GM23338 (cell line): ENCODE data around the gene FHDC1. TPM values are rescaled to one million over a fixed set of nuclear protein-coding genes. Genes with fewer than 3 reads are reported as not detected.

ENCODE experiments used
- ATAC-seq: fragments of 200-7000 bp; cut with Tn5 transposase; 3 replicates; pipeline ENCODE4 v1.9.1; 2020
- DNase-seq: peaks from one replicate; pipeline ENCODE4 v3.0.0-alpha.2; 2015; ENCODE audit warnings: low spot score
- H2AFZ ChIP-seq: fragments of 200-600 bp; sonication (generic); 2 replicates; pipeline ENCODE4 v1.8.0; 2016; ENCODE audit warnings: antibody characterized with exemption, mild to moderate bottlenecking, moderate library complexity
- H3F3A ChIP-seq: fragments of 200-600 bp; sonication (generic); replicated peaks from 2 replicates; pipeline ENCODE4 v1.8.0; 2017; ENCODE audit warnings: antibody characterized with exemption, mixed run types, low read depth
- H3K27ac ChIP-seq: fragments of 200-600 bp; sonication (generic); 2 replicates; pipeline ENCODE4 v1.6.1; 2016; ENCODE audit warnings: low read depth
- H3K27me3 ChIP-seq: fragments of 200-600 bp; sonication (generic); 2 replicates; pipeline ENCODE4 v1.8.0; 2016; ENCODE audit warnings: mild to moderate bottlenecking, mixed run types, moderate library complexity; ENCODE audit not compliant: insufficient read depth
- H3K36me3 ChIP-seq: fragments of 200-600 bp; sonication (generic); 2 replicates; pipeline ENCODE4 v1.8.0; 2016; ENCODE audit warnings: mild to moderate bottlenecking; ENCODE audit not compliant: insufficient read depth
- H3K4me1 ChIP-seq: fragments of 200-600 bp; sonication (generic); 2 replicates; pipeline ENCODE4 v1.8.0; 2016; ENCODE audit warnings: mild to moderate bottlenecking, moderate library complexity; ENCODE audit not compliant: insufficient read depth
- H3K4me2 ChIP-seq: fragments of 200-600 bp; sonication (generic); 2 replicates; pipeline ENCODE4 v1.7.1; 2017; ENCODE audit warnings: mixed run types
- H3K4me3 ChIP-seq: fragments of 200-600 bp; sonication (generic); 2 replicates; pipeline ENCODE4 v1.6.1; 2016; ENCODE audit warnings: mixed run types
- H3K79me2 ChIP-seq: fragments of 200-600 bp; sonication (generic); replicated peaks from 2 replicates; pipeline ENCODE4 v1.8.0; 2017; ENCODE audit warnings: mild to moderate bottlenecking; ENCODE audit not compliant: insufficient read depth
- H3K9me2 ChIP-seq: fragments of 200-600 bp; sonication (generic); 2 replicates; pipeline ENCODE4 v1.8.0; 2017; ENCODE audit not compliant: insufficient read depth
- H4K20me1 ChIP-seq: fragments of 200-600 bp; sonication (generic); replicated peaks from 2 replicates; pipeline ENCODE4 v1.8.0; 2017; ENCODE audit warnings: mild to moderate bottlenecking; ENCODE audit not compliant: insufficient read depth
- H3K27ac Mint-ChIP-seq: 2 replicates; pipeline ENCODE4 v1.8.0; 2020; ENCODE audit warnings: inconsistent platforms, mild to moderate bottlenecking, moderate library complexity, mixed read lengths
- H3K27me3 Mint-ChIP-seq: 3 replicates; pipeline ENCODE4 v1.8.0; 2022; ENCODE audit warnings: low read depth, mild to moderate bottlenecking, moderate library complexity, mixed read lengths, inconsistent platforms; ENCODE audit not compliant: insufficient read depth, poor library complexity
- H3K36me3 Mint-ChIP-seq: 3 replicates; pipeline ENCODE4 v1.8.0; 2021; ENCODE audit warnings: low read depth, mild to moderate bottlenecking, inconsistent platforms, moderate library complexity, mixed read lengths
- H3K4me1 Mint-ChIP-seq: 3 replicates; pipeline ENCODE4 v1.8.0; 2020; ENCODE audit warnings: mild to moderate bottlenecking, inconsistent platforms, mixed read lengths
- H3K4me3 Mint-ChIP-seq: 3 replicates; pipeline ENCODE4 v1.8.0; 2021; ENCODE audit warnings: moderate library complexity, mild to moderate bottlenecking, inconsistent platforms, mixed read lengths
- H3K9me3 Mint-ChIP-seq: 3 replicates; pipeline ENCODE4 v1.8.0; 2020; ENCODE audit warnings: moderate library complexity, mild to moderate bottlenecking, inconsistent platforms, mixed read lengths
- CREB1 ChIP-seq: fragments of 250-450 bp; sonication (Bioruptor Pico); IDR thresholded peaks from 2 replicates; pipeline ENCODE4 v1.5.0; 2020; ENCODE audit warnings: low read depth, mild to moderate bottlenecking, moderate library complexity
- CTCF ChIP-seq, 2 experiments: fragments of 200-600 bp in 1 of 2; sonication (generic) in 1 of 2; conservative IDR thresholded peaks; 2 replicates each; pipeline versions ENCODE4 v1.5.1 to v1.6.1; 2016 to 2017; ENCODE audit warnings: antibody characterized with exemption in 2 of 2, low read depth in 2 of 2, mild to moderate bottlenecking in 2 of 2, moderate library complexity in 1 of 2
- ETS1 ChIP-seq: IDR thresholded peaks from 2 replicates; pipeline ENCODE4 v1.6.1; 2016; ENCODE audit warnings: antibody characterized with exemption
- EZH2 ChIP-seq: fragments of 200-600 bp; sonication (generic); IDR thresholded peaks from one replicate; pipeline ENCODE4 v1.8.0; 2017; ENCODE audit warnings: antibody characterized with exemption, mild to moderate bottlenecking, low read depth; ENCODE audit not compliant: unreplicated experiment
- EZH2phosphoT487 ChIP-seq: fragments of 200-600 bp; sonication (generic); IDR thresholded peaks from one replicate; pipeline ENCODE4 v1.8.1; 2018; ENCODE audit warnings: antibody characterized with exemption; ENCODE audit not compliant: unreplicated experiment
- JUNB ChIP-seq: IDR thresholded peaks from one replicate; pipeline ENCODE4 v1.6.1; 2016; ENCODE audit warnings: antibody characterized with exemption; ENCODE audit not compliant: unreplicated experiment
- NANOG ChIP-seq: IDR thresholded peaks from 2 replicates; pipeline ENCODE4 v1.6.1; 2016; ENCODE audit warnings: antibody characterized with exemption, borderline replicate concordance
- POLR2AphosphoS5 ChIP-seq: IDR thresholded peaks from 2 replicates; pipeline ENCODE4 v1.6.1; 2016; ENCODE audit warnings: antibody characterized with exemption, low read depth
- STAT1 ChIP-seq: IDR thresholded peaks from one replicate; pipeline ENCODE4 v1.6.1; 2016; ENCODE audit warnings: antibody characterized with exemption; ENCODE audit not compliant: unreplicated experiment
- ZNF114 ChIP-seq: fragments of 250-450 bp; sonication (Bioruptor Pico); IDR thresholded peaks from 2 replicates; pipeline ENCODE4 v1.5.0; 2020; ENCODE audit warnings: mild to moderate bottlenecking, moderate library complexity
- polyA plus RNA-seq: library from polyadenylated mRNA; unstranded; fragments of >200 nt; fragmentation: Nextera tagmentation; extraction: Ambion mirVana; gene quantifications from 2 replicates; pipeline ENCODE4 v1.2.1, GENCODE V29; 2016
- total RNA-seq: library from RNA; depleted of rRNA; stranded (reverse); fragments of >200 nt; shearing (Covaris generic); gene quantifications from 2 replicates; pipeline ENCODE4 v1.2.3, GENCODE V29; 2014
- TF ChIP-seq, protein P1 (sequence below): IDR thresholded peaks from one replicate; pipeline ENCODE4 v1.6.1; 2018; ENCODE audit warnings: antibody characterized with exemption; ENCODE audit not compliant: unreplicated experiment

FHDC1 gene
- total and polyA plus RNA-seq, 2 experiments from 2014 or later = 9.5 to 22.8 TPM

DNA sequence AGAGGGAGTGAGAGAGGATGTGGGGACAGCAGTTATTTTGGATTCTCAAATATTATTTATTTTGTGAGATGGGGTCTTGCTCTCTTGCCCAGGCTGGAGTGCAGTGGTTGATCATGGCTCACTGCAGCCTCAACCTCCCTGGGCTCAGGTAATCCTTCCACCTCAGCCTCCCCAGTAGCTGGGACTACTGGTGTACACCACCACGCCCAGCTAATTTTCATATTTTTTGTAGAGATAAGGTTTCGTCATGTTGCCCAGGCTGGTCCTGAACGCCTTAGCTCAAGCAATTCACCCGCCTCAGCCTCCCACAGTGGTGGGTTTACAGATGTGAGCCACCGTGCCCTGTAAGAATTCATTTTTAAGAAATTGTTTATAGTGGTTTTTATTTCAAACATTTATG is 61.2 kb downstream of the FHDC1 start (continued):
- TF ChIP-seq, protein P1, sequence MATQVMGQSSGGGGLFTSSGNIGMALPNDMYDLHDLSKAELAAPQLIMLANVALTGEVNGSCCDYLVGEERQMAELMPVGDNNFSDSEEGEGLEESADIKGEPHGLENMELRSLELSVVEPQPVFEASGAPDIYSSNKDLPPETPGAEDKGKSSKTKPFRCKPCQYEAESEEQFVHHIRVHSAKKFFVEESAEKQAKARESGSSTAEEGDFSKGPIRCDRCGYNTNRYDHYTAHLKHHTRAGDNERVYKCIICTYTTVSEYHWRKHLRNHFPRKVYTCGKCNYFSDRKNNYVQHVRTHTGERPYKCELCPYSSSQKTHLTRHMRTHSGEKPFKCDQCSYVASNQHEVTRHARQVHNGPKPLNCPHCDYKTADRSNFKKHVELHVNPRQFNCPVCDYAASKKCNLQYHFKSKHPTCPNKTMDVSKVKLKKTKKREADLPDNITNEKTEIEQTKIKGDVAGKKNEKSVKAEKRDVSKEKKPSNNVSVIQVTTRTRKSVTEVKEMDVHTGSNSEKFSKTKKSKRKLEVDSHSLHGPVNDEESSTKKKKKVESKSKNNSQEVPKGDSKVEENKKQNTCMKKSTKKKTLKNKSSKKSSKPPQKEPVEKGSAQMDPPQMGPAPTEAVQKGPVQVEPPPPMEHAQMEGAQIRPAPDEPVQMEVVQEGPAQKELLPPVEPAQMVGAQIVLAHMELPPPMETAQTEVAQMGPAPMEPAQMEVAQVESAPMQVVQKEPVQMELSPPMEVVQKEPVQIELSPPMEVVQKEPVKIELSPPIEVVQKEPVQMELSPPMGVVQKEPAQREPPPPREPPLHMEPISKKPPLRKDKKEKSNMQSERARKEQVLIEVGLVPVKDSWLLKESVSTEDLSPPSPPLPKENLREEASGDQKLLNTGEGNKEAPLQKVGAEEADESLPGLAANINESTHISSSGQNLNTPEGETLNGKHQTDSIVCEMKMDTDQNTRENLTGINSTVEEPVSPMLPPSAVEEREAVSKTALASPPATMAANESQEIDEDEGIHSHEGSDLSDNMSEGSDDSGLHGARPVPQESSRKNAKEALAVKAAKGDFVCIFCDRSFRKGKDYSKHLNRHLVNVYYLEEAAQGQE = no peak
- no peak for TF ChIP-seq CREB1 (CRISPR knock-in tag)
- no peak for TF ChIP-seq CTCF (conservative IDR thresholded peaks at IDR 0.05; ENCODE audit: low read depth in 2 of 2)
- no peak for TF ChIP-seq POLR2AphosphoS5
- TF ChIP-seq ETS1 = no peak

DNA sequence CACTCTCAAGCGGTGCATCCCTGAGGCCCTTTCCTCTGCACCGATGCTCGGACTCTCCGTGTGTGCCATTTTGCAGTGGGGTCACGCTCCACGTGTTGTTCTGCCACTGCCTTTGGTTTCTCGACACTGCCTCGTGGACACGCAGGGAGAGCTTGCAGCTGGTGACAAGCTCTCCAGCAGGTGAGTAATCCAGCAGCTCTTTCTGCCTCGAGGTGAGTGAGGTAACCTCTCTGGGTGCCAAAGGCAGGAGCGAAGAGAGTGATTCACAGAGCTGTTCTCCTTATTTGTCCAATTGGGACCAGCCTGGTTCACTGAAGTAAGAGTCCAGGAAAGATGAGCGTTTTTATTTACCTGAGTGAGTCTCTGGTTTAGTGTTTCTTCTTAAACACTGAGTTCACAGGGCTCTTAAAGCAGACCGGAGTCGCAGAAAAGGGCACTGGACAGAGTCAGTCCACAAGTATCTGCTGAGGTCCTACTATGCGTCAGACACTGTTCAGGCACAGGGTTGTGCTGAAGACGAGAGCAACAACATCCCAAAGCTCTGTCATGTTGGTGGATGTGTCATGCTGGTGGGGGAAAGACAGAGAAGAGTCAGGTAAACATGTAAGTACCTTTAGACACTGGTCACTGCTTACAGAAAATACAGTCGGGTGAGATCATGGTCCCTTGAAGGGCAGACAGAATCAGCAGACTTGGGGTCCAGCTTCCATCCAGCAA is 61.8 kb downstream of the FHDC1 start:
- H3K27me3 ChIP-seq = no peaks in the 10 kb centered on the region
- no peak for ATAC-seq
- no peak overlapping the region; the same call in 2 of the 3 replicates for H3K4me3 Mint-ChIP-seq
- TF ChIP-seq JUNB = no peak
- no peak for TF ChIP-seq ZNF114 (CRISPR knock-in tag)
- TF ChIP-seq, protein P1 = no peak
- no peak for TF ChIP-seq CREB1 (CRISPR knock-in tag)
- no peak for TF ChIP-seq EZH2
- TF ChIP-seq NANOG = no peak
- no peak for TF ChIP-seq STAT1
- TF ChIP-seq ETS1 = no peak
- no peak for TF ChIP-seq EZH2phosphoT487

More for the DNA sequence above, 61.8 kb downstream of the FHDC1 start:
- no peak overlapping the region for H3K4me2 ChIP-seq
- H2AFZ ChIP-seq = peak overlapping the region; percentile 63
- H3F3A ChIP-seq = no peaks in the 10 kb centered on the region
- H4K20me1 ChIP-seq = no peaks in the 10 kb centered on the region
- H3K27ac Mint-ChIP-seq = no peak overlapping the region
- H3K9me2 ChIP-seq = peaks cover 3% of the 10 kb centered on the region; the same call in 1 of the 2 replicates
- no peak overlapping the region for H3K27ac ChIP-seq
- no peaks in the 10 kb centered on the region for H3K79me2 ChIP-seq
- peaks cover 30% of the 10 kb centered on the region for H3K4me1 Mint-ChIP-seq
- peaks cover 9% of the 10 kb centered on the region for H3K27me3 Mint-ChIP-seq
- H3K9me3 Mint-ChIP-seq = no peaks in the 10 kb centered on the region
- H3K4me3 ChIP-seq = no peak overlapping the region
- no peaks in the 10 kb centered on the region; the same call in 2 of the 3 replicates for H3K36me3 Mint-ChIP-seq
- H3K36me3 ChIP-seq = no peaks in the 10 kb centered on the region
- DNase-seq = no peak
- peaks cover 13% of the 10 kb centered on the region; the same call in 1 of the 2 replicates for H3K4me1 ChIP-seq
